Ishikawa (cell line): ENCODE data around the gene SERTM2.

Source experiments
- CEBPB ChIP-seq: IDR thresholded peaks from 2 replicates; pipeline ENCODE4 v1.6.1; 2012
- CREB1 ChIP-seq: IDR thresholded peaks from 2 replicates; pipeline ENCODE4 v1.6.1; 2012; ENCODE audit warnings: low read depth
- EGR1 ChIP-seq: IDR thresholded peaks from 2 replicates; pipeline ENCODE4 v1.6.1; 2012
- EP300 ChIP-seq: IDR thresholded peaks from 2 replicates; pipeline ENCODE4 v1.6.1; 2012; ENCODE audit warnings: borderline replicate concordance
- FOXM1 ChIP-seq: IDR thresholded peaks from 2 replicates; pipeline ENCODE4 v1.6.1; 2012; ENCODE audit warnings: low read depth, borderline replicate concordance
- NFIC ChIP-seq: IDR thresholded peaks from 2 replicates; pipeline ENCODE4 v1.6.1; 2012
- RAD21 ChIP-seq: IDR thresholded peaks from 2 replicates; pipeline ENCODE4 v1.6.1; 2012; ENCODE audit warnings: low read depth
- TAF1 ChIP-seq: IDR thresholded peaks from 2 replicates; pipeline ENCODE4 v1.6.1; 2012; ENCODE audit warnings: low read depth, mild to moderate bottlenecking
- TCF12 ChIP-seq: IDR thresholded peaks from 2 replicates; pipeline ENCODE4 v1.6.1; 2012; ENCODE audit warnings: low read depth
- TEAD4 ChIP-seq: IDR thresholded peaks from 2 replicates; pipeline ENCODE4 v1.6.1; 2012
- YY1 ChIP-seq: IDR thresholded peaks from 2 replicates; pipeline ENCODE4 v1.6.1; 2012; ENCODE audit warnings: low read depth
- TF ChIP-seq, protein P1 (sequence below): IDR thresholded peaks from 2 replicates; pipeline ENCODE4 v1.6.1; 2012; ENCODE audit warnings: low read depth, mild to moderate bottlenecking
- TF ChIP-seq, protein P2 (sequence below): IDR thresholded peaks from 2 replicates; pipeline ENCODE4 v1.6.1; 2012
- TF ChIP-seq, protein P3 (sequence below): IDR thresholded peaks from 2 replicates; pipeline ENCODE4 v1.6.1; 2012

GRCh38 chrX:111506826-111507225 lies 4.6 kb upstream of the SERTM2 start:
- no peak for TF ChIP-seq CREB1
- TF ChIP-seq, protein P1, sequence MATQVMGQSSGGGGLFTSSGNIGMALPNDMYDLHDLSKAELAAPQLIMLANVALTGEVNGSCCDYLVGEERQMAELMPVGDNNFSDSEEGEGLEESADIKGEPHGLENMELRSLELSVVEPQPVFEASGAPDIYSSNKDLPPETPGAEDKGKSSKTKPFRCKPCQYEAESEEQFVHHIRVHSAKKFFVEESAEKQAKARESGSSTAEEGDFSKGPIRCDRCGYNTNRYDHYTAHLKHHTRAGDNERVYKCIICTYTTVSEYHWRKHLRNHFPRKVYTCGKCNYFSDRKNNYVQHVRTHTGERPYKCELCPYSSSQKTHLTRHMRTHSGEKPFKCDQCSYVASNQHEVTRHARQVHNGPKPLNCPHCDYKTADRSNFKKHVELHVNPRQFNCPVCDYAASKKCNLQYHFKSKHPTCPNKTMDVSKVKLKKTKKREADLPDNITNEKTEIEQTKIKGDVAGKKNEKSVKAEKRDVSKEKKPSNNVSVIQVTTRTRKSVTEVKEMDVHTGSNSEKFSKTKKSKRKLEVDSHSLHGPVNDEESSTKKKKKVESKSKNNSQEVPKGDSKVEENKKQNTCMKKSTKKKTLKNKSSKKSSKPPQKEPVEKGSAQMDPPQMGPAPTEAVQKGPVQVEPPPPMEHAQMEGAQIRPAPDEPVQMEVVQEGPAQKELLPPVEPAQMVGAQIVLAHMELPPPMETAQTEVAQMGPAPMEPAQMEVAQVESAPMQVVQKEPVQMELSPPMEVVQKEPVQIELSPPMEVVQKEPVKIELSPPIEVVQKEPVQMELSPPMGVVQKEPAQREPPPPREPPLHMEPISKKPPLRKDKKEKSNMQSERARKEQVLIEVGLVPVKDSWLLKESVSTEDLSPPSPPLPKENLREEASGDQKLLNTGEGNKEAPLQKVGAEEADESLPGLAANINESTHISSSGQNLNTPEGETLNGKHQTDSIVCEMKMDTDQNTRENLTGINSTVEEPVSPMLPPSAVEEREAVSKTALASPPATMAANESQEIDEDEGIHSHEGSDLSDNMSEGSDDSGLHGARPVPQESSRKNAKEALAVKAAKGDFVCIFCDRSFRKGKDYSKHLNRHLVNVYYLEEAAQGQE, result no peak
- TF ChIP-seq EP300, result no peak
- no peak for TF ChIP-seq YY1
- no peak for TF ChIP-seq TEAD4
- TF ChIP-seq TAF1, result no peak
- TF ChIP-seq, protein P2, sequence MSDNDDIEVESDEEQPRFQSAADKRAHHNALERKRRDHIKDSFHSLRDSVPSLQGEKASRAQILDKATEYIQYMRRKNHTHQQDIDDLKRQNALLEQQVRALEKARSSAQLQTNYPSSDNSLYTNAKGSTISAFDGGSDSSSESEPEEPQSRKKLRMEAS, result no peak
- TF ChIP-seq TCF12, result no peak
- no peak for TF ChIP-seq EGR1
- no peak for TF ChIP-seq RAD21
- TF ChIP-seq FOXM1, result no peak
- no peak for TF ChIP-seq NFIC
- TF ChIP-seq CEBPB, result no peak
- TF ChIP-seq, protein P3, sequence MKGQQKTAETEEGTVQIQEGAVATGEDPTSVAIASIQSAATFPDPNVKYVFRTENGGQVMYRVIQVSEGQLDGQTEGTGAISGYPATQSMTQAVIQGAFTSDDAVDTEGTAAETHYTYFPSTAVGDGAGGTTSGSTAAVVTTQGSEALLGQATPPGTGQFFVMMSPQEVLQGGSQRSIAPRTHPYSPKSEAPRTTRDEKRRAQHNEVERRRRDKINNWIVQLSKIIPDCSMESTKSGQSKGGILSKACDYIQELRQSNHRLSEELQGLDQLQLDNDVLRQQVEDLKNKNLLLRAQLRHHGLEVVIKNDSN, result no peak
